Measurements from ENCODE around the gene GPX7.

Gene GPX7

DNA sequence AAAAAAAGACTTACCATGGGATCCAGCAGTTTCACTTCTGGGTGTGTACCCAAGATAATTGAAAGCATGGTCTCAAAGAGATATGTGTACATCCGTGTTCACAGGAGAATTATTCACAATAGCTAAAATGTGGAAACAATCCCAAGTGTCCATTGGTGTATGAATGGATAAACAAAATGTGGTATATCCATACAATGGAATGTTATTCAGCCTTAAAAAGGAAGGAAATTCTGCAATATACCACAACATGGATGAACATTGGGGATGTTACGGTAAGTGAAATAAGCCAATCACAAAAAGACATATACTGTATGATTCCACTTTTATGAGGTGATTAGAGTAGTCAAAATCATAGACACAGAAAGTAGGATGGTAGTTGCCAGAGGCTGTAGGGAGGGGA, 42.3 kb upstream of the GPX7 start:
- TF ChIP-seq ISL1 (CRISPR knock-in tag; IDR thresholded peaks at IDR 0.05) (no peak), ZFP30 (CRISPR knock-in tag; IDR thresholded peaks at IDR 0.05) (no peak), ZFP3 (CRISPR knock-in tag; IDR thresholded peaks at IDR 0.05) (no peak), SNAI2 (CRISPR knock-in tag; IDR thresholded peaks at IDR 0.05) (no peak), ZNF8 (CRISPR knock-in tag; IDR thresholded peaks at IDR 0.05) (peak; percentile 94), ARNTL (CRISPR knock-in tag; IDR thresholded peaks at IDR 0.05; ENCODE audit: borderline replicate concordance, low read depth) (no peak)
- TF ChIP-seq, protein P1, sequence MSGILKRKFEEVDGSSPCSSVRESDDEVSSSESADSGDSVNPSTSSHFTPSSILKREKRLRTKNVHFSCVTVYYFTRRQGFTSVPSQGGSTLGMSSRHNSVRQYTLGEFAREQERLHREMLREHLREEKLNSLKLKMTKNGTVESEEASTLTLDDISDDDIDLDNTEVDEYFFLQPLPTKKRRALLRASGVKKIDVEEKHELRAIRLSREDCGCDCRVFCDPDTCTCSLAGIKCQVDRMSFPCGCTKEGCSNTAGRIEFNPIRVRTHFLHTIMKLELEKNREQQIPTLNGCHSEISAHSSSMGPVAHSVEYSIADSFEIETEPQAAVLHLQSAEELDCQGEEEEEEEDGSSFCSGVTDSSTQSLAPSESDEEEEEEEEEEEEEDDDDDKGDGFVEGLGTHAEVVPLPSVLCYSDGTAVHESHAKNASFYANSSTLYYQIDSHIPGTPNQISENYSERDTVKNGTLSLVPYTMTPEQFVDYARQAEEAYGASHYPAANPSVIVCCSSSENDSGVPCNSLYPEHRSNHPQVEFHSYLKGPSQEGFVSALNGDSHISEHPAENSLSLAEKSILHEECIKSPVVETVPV (CRISPR knock-in tag; IDR thresholded peaks at IDR 0.05), result no peak
- ATAC-seq, result no peak

DNA sequence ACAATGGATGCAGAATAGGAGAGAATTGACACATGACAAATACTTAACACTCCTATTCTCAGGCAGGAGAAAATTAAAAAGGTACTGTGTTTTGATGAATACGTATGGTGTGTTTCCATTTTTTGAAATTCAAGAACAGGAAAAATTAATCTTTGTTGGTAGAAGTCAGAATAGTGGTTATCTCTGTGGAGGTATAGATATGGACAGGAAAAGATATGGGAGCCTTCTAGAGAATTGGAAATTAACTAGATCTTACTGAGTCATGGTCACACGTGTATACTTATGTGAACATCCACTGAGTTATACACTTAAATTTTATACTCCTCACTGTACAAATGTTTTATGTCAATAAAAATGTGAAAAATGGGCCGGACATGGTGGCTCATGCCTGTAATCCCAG, 39.4 kb upstream of the GPX7 start:
- TF ChIP-seq ZNF565 (CRISPR knock-in tag; conservative IDR thresholded peaks at IDR 0.05; ENCODE audit: low read depth) (no peak), CREB5 (CRISPR knock-in tag; IDR thresholded peaks at IDR 0.05; ENCODE audit: low read depth) (no peak), OSR1 (CRISPR knock-in tag; IDR thresholded peaks at IDR 0.05) (no peak), SNAI2 (CRISPR knock-in tag; IDR thresholded peaks at IDR 0.05) (no peak), ISL1 (CRISPR knock-in tag; IDR thresholded peaks at IDR 0.05) (no peak), ZFP30 (CRISPR knock-in tag; IDR thresholded peaks at IDR 0.05) (no peak), RARB (CRISPR knock-in tag; IDR thresholded peaks at IDR 0.05) (no peak), PPARA (CRISPR knock-in tag; IDR thresholded peaks at IDR 0.05; ENCODE audit: borderline replicate concordance) (no peak), CSDC2 (CRISPR knock-in tag; IDR thresholded peaks at IDR 0.05) (no peak), ARNTL (CRISPR knock-in tag; IDR thresholded peaks at IDR 0.05; ENCODE audit: borderline replicate concordance, low read depth) (no peak), ZFP3 (CRISPR knock-in tag; IDR thresholded peaks at IDR 0.05) (no peak), PATZ1 (CRISPR knock-in tag; IDR thresholded peaks at IDR 0.05; ENCODE audit: borderline replicate concordance) (no peak), POU6F1 (CRISPR knock-in tag; IDR thresholded peaks at IDR 0.05; ENCODE audit: borderline replicate concordance, low read depth) (no peak)
- TF ChIP-seq, protein P1 (CRISPR knock-in tag; IDR thresholded peaks at IDR 0.05), result no peak
- ATAC-seq, result no peak

- TF ChIP-seq ZNF70 (CRISPR knock-in tag; IDR thresholded peaks at IDR 0.05) (no peak), RARB (CRISPR knock-in tag; IDR thresholded peaks at IDR 0.05) (no peak), ZFP30 (CRISPR knock-in tag; IDR thresholded peaks at IDR 0.05) (no peak)
- peak; percentile 63 for ATAC-seq
Measured at GRCh38 chr1:52567943-52568342, 34.2 kb upstream of the GPX7 start.

DNA sequence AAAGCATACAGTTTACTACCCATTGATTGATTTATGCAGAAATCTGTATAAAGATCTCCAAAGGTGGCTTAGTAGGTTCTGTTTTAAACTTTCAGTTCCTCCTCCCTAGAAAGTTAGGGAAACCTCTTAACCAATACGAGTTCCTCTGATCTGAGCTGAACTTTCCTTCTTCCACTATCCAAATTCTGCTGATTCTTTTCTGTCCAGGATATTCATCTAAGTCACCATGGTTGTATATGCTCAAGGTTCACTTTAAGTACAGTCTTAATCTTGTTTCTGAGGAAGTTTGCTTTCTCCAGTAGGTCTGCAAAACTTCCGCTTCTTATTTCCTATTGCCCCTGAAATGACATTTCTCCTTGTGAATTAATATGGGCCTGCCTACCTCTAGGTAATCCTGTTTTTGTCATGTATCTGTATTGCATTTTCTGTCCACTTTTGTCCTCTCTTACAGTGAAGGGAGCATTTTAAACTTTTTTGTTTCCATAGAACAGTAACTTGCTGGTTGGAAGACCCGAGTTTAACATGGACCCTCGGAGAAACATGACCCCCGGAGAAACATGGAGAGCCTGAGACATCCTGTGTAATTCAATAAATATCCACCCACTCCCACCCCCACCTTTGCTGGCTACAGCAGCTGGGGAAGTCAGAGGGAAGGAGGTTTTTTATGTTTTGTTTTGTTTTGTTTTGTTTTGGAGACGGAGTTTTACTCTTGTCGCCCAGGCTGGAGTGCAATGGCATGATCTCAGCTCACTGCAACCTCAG, 32.5 kb upstream of the GPX7 start:
- no peak for ATAC-seq
- TF ChIP-seq SNAI2 (CRISPR knock-in tag; IDR thresholded peaks at IDR 0.05) (no peak), ZFP30 (CRISPR knock-in tag; IDR thresholded peaks at IDR 0.05) (no peak), ZC3H10 (CRISPR knock-in tag; IDR thresholded peaks at IDR 0.05) (no peak), ZNF8 (CRISPR knock-in tag; IDR thresholded peaks at IDR 0.05) (no peak), ZFP3 (CRISPR knock-in tag; IDR thresholded peaks at IDR 0.05) (no peak)

DNA sequence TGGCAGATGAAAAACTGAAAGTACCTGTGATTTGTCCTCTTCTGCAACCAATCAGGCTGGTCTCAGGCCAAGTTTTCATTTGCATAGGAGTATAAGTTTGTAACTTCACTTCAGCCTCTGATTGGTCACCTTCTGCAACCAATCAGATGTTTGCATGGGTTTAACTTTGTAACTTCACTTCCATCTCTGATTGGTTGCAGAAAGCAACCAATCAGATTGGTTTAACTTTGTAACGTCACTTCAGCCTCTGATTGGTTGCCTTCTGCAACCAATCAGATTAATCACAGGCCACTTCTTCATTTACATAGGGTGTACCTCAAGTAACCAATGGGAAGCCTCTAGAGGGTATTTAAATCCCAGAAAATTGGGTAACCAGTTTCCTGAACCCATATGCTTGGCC, 30.4 kb upstream of the GPX7 start:
- ATAC-seq, result no peak
- no peak for TF ChIP-seq ZNF565 (CRISPR knock-in tag; conservative IDR thresholded peaks at IDR 0.05; ENCODE audit: low read depth)
- TF ChIP-seq POU6F1 (CRISPR knock-in tag; IDR thresholded peaks at IDR 0.05; ENCODE audit: borderline replicate concordance, low read depth), result no peak
